Panc1 (cell line): ENCODE data around the gene CITED4. TPM values are rescaled to one million over a fixed set of nuclear protein-coding genes. Genes with fewer than 3 reads are reported as not detected.

Experiments
- ATAC-seq: fragments of 200-7000 bp; cut with Tn5 transposase; 2 replicates; pipeline ENCODE4 v1.9.1; 2020; ENCODE audit warnings: mild to moderate bottlenecking, moderate library complexity
- BruUV-seq: library from RNA; stranded (reverse); fragments of 400-500 nt; replicated peaks from 2 replicates; lab custom pipeline; 2021; lab: Mats Ljungman, UMichigan
- CTCF ChIA-PET: fragments of 300-600 bp; sonication (Branson Sonifier 250); formaldehyde crosslinking; loops from one replicate; lab custom pipeline; 2022; ENCODE audit warnings: antibody characterized with exemption; lab: Charles Lee
- POLR2A ChIA-PET: fragments of 300-600 bp; sonication (Branson Sonifier 250); formaldehyde crosslinking; loops from one replicate; lab custom pipeline; 2022; ENCODE audit warnings: antibody characterized with exemption; lab: Charles Lee
- DNase-seq: peaks from one replicate; pipeline ENCODE4 v3.0.0-alpha.2; 2010; ENCODE audit warnings: low read depth, low spot score
- H3K27ac ChIP-seq: 2 replicates; pipeline ENCODE4 v1.5.1; 2011; ENCODE audit warnings: mild to moderate bottlenecking, low read length, inconsistent platforms
- H3K27me3 ChIP-seq: fragments of 200-500 bp; sonication (Bioruptor generic); 2 replicates; pipeline ENCODE4 v1.6.0; 2014; ENCODE audit warnings: low read length, inconsistent platforms; ENCODE audit not compliant: control insufficient read depth, insufficient read depth
- H3K36me3 ChIP-seq: fragments of 200-500 bp; sonication (Bioruptor generic); 2 replicates; pipeline ENCODE4 v1.5.1; 2014; ENCODE audit warnings: inconsistent platforms, mild to moderate bottlenecking, low read length, moderate library complexity; ENCODE audit not compliant: control insufficient read depth, insufficient read depth
- H3K4me1 ChIP-seq: 2 replicates; pipeline ENCODE4 v1.5.1; 2011; ENCODE audit warnings: inconsistent platforms, mild to moderate bottlenecking, low read length, moderate library complexity; ENCODE audit not compliant: control insufficient read depth, insufficient read depth
- H3K4me3 ChIP-seq, 2 experiments: 2 replicates each; pipeline ENCODE4 v1.5.1; 2011 to 2012; ENCODE audit warnings: low read depth in 2 of 2, low read length in 2 of 2, mild to moderate bottlenecking in 2 of 2, inconsistent platforms in 1 of 2, moderate library complexity in 1 of 2
- H3K9me3 ChIP-seq: fragments of 200-500 bp; sonication (Bioruptor generic); 2 replicates; pipeline ENCODE4 v1.5.1; 2014; ENCODE audit warnings: low read depth, mild to moderate bottlenecking, inconsistent platforms, low read length, moderate library complexity; ENCODE audit not compliant: control insufficient read depth, insufficient read depth
- POLR2AphosphoS5 ChIP-seq: IDR thresholded peaks from 2 replicates; pipeline ENCODE4 v1.6.1; 2012; ENCODE audit warnings: mild to moderate bottlenecking, low read depth, low read length, moderate library complexity
- SIN3A ChIP-seq: IDR thresholded peaks from 2 replicates; pipeline ENCODE4 v1.6.1; 2012; ENCODE audit warnings: low read depth, mild to moderate bottlenecking, low read length, moderate library complexity, borderline replicate concordance; ENCODE audit not compliant: insufficient read depth
- TCF7L2 ChIP-seq: IDR thresholded peaks from 2 replicates; pipeline ENCODE4 v1.6.1; 2011; ENCODE audit warnings: mild to moderate bottlenecking, low read depth, low read length, inconsistent platforms
- in situ Hi-C: cut with HindIII; loops from 2 replicates; pipeline ENCODE4 v1.10.0; 2016; ENCODE audit warnings: low sequenced_read_pairs, low pct_unique_long_range_greater_than_20kb
- intact Hi-C: fragments of 100-400 bp; cut with micrococcal nuclease; formaldehyde crosslinking; loops from one replicate; pipeline ENCODE4 v1.10.0; 2022; ENCODE audit not compliant: unreplicated experiment
- total RNA-seq: library from RNA; stranded (reverse); gene quantifications from one replicate; pipeline ENCODE4 v1.2.1, GENCODE V29; 2021; ENCODE audit not compliant: unreplicated experiment
- TF ChIP-seq, protein P1 (sequence below), 2 experiments: IDR thresholded peaks; 2 replicates each; pipeline ENCODE4 v1.6.1; 2011 to 2012; ENCODE audit warnings: low read depth in 2 of 2, control low read depth in 1 of 2, low read length in 1 of 2, mild to moderate bottlenecking in 1 of 2, moderate library complexity in 1 of 2; ENCODE audit not compliant: insufficient read depth in 1 of 2
- TF ChIP-seq, protein P2 (sequence below): fragments of 450-650 bp; IDR thresholded peaks from 2 replicates; pipeline ENCODE4 v1.5.1; 2017; ENCODE audit warnings: mild to moderate bottlenecking

Gene CITED4
- total RNA-seq, 1 experiment from 2014 or later = 145 TPM

DNA sequence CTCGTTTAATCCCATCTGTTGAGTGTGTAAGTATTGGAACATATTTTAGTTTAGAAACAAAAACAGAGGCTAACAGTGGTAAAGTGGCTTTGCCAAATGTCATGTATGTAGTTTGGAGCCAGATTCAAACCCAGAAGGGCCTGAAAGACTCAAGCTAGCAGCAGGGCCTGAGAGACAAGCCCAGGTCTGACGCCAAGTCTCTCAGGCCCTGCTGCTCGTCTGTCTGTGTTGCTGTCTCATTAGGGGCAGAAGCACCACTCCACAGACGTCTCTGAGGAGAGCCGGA lies 8.3 kb downstream of the CITED4 start:
- TF ChIP-seq, protein P1, sequence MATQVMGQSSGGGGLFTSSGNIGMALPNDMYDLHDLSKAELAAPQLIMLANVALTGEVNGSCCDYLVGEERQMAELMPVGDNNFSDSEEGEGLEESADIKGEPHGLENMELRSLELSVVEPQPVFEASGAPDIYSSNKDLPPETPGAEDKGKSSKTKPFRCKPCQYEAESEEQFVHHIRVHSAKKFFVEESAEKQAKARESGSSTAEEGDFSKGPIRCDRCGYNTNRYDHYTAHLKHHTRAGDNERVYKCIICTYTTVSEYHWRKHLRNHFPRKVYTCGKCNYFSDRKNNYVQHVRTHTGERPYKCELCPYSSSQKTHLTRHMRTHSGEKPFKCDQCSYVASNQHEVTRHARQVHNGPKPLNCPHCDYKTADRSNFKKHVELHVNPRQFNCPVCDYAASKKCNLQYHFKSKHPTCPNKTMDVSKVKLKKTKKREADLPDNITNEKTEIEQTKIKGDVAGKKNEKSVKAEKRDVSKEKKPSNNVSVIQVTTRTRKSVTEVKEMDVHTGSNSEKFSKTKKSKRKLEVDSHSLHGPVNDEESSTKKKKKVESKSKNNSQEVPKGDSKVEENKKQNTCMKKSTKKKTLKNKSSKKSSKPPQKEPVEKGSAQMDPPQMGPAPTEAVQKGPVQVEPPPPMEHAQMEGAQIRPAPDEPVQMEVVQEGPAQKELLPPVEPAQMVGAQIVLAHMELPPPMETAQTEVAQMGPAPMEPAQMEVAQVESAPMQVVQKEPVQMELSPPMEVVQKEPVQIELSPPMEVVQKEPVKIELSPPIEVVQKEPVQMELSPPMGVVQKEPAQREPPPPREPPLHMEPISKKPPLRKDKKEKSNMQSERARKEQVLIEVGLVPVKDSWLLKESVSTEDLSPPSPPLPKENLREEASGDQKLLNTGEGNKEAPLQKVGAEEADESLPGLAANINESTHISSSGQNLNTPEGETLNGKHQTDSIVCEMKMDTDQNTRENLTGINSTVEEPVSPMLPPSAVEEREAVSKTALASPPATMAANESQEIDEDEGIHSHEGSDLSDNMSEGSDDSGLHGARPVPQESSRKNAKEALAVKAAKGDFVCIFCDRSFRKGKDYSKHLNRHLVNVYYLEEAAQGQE (IDR thresholded peaks at IDR 0.05; ENCODE audit: insufficient read depth in 1 of 2, low read depth in 2 of 2, low read length in 1 of 2) = no peak
- TF ChIP-seq POLR2AphosphoS5 = no peak
- TF ChIP-seq TCF7L2 = no peak
- no peak for TF ChIP-seq SIN3A
- TF ChIP-seq, protein P2, sequence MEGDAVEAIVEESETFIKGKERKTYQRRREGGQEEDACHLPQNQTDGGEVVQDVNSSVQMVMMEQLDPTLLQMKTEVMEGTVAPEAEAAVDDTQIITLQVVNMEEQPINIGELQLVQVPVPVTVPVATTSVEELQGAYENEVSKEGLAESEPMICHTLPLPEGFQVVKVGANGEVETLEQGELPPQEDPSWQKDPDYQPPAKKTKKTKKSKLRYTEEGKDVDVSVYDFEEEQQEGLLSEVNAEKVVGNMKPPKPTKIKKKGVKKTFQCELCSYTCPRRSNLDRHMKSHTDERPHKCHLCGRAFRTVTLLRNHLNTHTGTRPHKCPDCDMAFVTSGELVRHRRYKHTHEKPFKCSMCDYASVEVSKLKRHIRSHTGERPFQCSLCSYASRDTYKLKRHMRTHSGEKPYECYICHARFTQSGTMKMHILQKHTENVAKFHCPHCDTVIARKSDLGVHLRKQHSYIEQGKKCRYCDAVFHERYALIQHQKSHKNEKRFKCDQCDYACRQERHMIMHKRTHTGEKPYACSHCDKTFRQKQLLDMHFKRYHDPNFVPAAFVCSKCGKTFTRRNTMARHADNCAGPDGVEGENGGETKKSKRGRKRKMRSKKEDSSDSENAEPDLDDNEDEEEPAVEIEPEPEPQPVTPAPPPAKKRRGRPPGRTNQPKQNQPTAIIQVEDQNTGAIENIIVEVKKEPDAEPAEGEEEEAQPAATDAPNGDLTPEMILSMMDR = no peak
- no peak overlapping the region for H3K4me3 ChIP-seq
- BruUV-seq = no TSS peak
- no peak for ATAC-seq
- CTCF ChIA-PET = interaction anchor here (1.6 kb wide), 1 partner anchor 97 kb away, joined by 12 read pairs; no protein-coding TSS in a partner anchor
- H3K36me3 ChIP-seq = no peaks in the 10 kb centered on the region
- in situ Hi-C loops = no loop called here
- intact Hi-C loops = no loop called here
- POLR2A ChIA-PET = no interaction called here
- no peak overlapping the region; the same call in 1 of the 2 replicates for H3K27ac ChIP-seq
- DNase-seq = no peak
- H3K9me3 ChIP-seq = no peaks in the 10 kb centered on the region
- H3K27me3 ChIP-seq = no peaks in the 10 kb centered on the region
- H3K4me1 ChIP-seq = peaks cover 4% of the 10 kb centered on the region; the same call in 1 of the 2 replicates

DNA sequence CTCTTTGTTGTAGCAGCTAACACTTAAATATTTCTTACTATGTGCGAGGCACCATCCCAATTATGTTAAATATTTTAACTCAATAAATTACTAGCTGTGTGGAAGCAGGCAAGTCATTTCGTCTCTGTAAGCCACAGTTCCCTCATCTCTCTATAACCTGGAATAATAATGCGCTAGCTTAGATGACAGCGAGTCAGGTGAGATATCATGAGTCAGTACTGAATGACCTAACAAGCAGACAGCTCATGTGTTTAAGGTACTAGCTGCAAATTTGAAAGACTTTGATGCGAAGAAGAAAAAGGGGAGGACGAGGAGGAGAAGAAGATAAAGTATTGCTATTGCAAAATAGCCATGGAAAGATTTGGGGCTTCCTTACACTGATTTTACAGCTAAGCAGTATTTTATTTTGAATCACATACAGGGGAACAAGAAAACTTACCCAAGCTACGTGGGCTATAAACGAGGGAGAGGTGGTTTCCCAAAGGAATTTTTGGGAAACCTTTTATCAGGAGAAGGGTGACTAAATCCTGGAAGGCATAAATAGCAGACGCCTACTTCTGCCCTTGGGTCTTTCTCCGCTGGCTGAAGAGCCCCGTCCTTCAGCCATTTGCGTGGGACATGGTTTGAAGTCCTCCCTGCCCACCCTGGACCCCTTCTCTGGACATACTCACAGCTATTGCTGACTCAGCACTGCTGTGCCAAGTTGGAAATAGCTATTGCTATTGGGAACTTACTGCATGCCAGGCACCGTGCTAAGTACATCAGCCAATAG lies 8.9 kb downstream of the CITED4 start:
- CTCF ChIA-PET = interaction anchor here (1.6 kb wide), 1 partner anchor 98 kb away, joined by 12 read pairs; no protein-coding TSS in a partner anchor
- in situ Hi-C loops (no loop called here), intact Hi-C loops (no loop called here)
- Histone ChIP-seq H3K9me3 (no peaks in the 10 kb centered on the region), H3K27ac (no peak overlapping the region; the same call in 1 of the 2 replicates), H3K27me3 (no peaks in the 10 kb centered on the region), H3K4me1 (0 out of 2 replicates have a peak, but pooled peaks cover 2% of the 10 kb centered on the region), H3K36me3 (no peaks in the 10 kb centered on the region), H3K4me3 (no peak overlapping the region)
- no peak for DNase-seq
- TF ChIP-seq SIN3A (no peak), TCF7L2 (no peak), POLR2AphosphoS5 (no peak)
- TF ChIP-seq, protein P2 = no peak
- TF ChIP-seq, protein P1 (IDR thresholded peaks at IDR 0.05; ENCODE audit: insufficient read depth in 1 of 2, low read depth in 2 of 2, low read length in 1 of 2) = no peak
- no TSS peak for BruUV-seq
- ATAC-seq = no peak
- POLR2A ChIA-PET = interaction anchor here (0.6 kb wide), 1 partner anchor 142 kb away, joined by 3 read pairs; no protein-coding TSS in a partner anchor
